ENCODE results near the gene FOXP2.

The FOXP2 gene

GRCh38 chr7:114413761-114414155 lies 857 bp upstream of the FOXP2 start:
- H3K9me3 Mint-ChIP-seq, result no peaks in the 10 kb centered on the region
- no peak for DNase-seq
- H3K27me3 Mint-ChIP-seq, result peaks cover 0 to 7% of the 10 kb centered on the region in 2 donors
- no peaks in the 10 kb centered on the region for H3K4me1 Mint-ChIP-seq (ENCODE audit: low read depth in 2 of 2)
- no peak overlapping the region for H3K27ac Mint-ChIP-seq
- H3K36me3 Mint-ChIP-seq (ENCODE audit: insufficient read depth), result no peaks in the 10 kb centered on the region
- no peak overlapping the region for H3K4me3 Mint-ChIP-seq
- no peak for ATAC-seq (replicated peaks)

GRCh38 chr7:114415064-114415989 lies 712 bp downstream of the FOXP2 start:
- H3K27me3 Mint-ChIP-seq, result peaks cover 0 to 7% of the 10 kb centered on the region in 2 donors
- no peaks in the 10 kb centered on the region for H3K36me3 Mint-ChIP-seq (ENCODE audit: insufficient read depth)
- H3K9me3 Mint-ChIP-seq, result no peaks in the 10 kb centered on the region
- no peaks in the 10 kb centered on the region for H3K4me1 Mint-ChIP-seq (ENCODE audit: low read depth in 2 of 2)
- no peak for DNase-seq
- ATAC-seq (replicated peaks), result no peak
- H3K4me3 Mint-ChIP-seq, result no peak overlapping the region
- no peak overlapping the region for H3K27ac Mint-ChIP-seq

- Mint-ChIP-seq H3K36me3 (ENCODE audit: insufficient read depth) (no peaks in the 10 kb centered on the region), H3K27me3 (peaks cover 0 to 5% of the 10 kb centered on the region in 2 donors), H3K4me1 (ENCODE audit: low read depth in 2 of 2) (no peaks in the 10 kb centered on the region), H3K9me3 (no peaks in the 10 kb centered on the region), H3K4me3 (no peak overlapping the region), H3K27ac (no peak overlapping the region)
- ATAC-seq (replicated peaks) (no peak), DNase-seq (no peak)
Observed at GRCh38 chr7:114416129-114416990, 1.7 kb downstream of the FOXP2 start.

- Mint-ChIP-seq H3K4me3 (no peak overlapping the region), H3K27me3 (no peaks in the 10 kb centered on the region)
Observed at GRCh38 chr7:114417290-114417689, 2.7 kb downstream of the FOXP2 start.

GRCh38 chr7:114418117-114418516 lies 3.5 kb downstream of the FOXP2 start:
- H3K4me1 Mint-ChIP-seq (ENCODE audit: low read depth in 2 of 2), result no peaks in the 10 kb centered on the region
- DNase-seq (no peak), ATAC-seq (replicated peaks) (no peak)
- H3K9me3 Mint-ChIP-seq, result no peaks in the 10 kb centered on the region
- H3K4me3 Mint-ChIP-seq, result no peak overlapping the region
- H3K36me3 Mint-ChIP-seq (ENCODE audit: insufficient read depth), result no peaks in the 10 kb centered on the region
- H3K27ac Mint-ChIP-seq, result no peak overlapping the region
- no peaks in the 10 kb centered on the region for H3K27me3 Mint-ChIP-seq

More at GRCh38 chr7:114417290-114417689, 2.7 kb downstream of the FOXP2 start:
- Mint-ChIP-seq H3K4me1 (ENCODE audit: low read depth in 2 of 2) (no peaks in the 10 kb centered on the region), H3K36me3 (ENCODE audit: insufficient read depth) (no peaks in the 10 kb centered on the region), H3K9me3 (no peaks in the 10 kb centered on the region), H3K27ac (no peak overlapping the region)
- no peak for DNase-seq
- ATAC-seq (replicated peaks), result no peak

- Mint-ChIP-seq H3K27me3 (no peaks in the 10 kb centered on the region), H3K27ac (no peak overlapping the region), H3K9me3 (no peaks in the 10 kb centered on the region), H3K4me1 (ENCODE audit: low read depth in 2 of 2) (no peaks in the 10 kb centered on the region), H3K36me3 (ENCODE audit: insufficient read depth) (no peaks in the 10 kb centered on the region), H3K4me3 (no peak overlapping the region)
- ATAC-seq (replicated peaks) (no peak), DNase-seq (no peak)
Observed at GRCh38 chr7:114419441-114420272, 5.0 kb downstream of the FOXP2 start.

- Mint-ChIP-seq H3K36me3 (ENCODE audit: insufficient read depth) (no peaks in the 10 kb centered on the region), H3K9me3 (no peaks in the 10 kb centered on the region), H3K27ac (no peak overlapping the region), H3K4me1 (ENCODE audit: low read depth in 2 of 2) (no peaks in the 10 kb centered on the region), H3K4me3 (no peak overlapping the region), H3K27me3 (no peaks in the 10 kb centered on the region)
- DNase-seq (no peak), ATAC-seq (replicated peaks) (no peak)
Observed at GRCh38 chr7:114422507-114423501, 8.2 kb downstream of the FOXP2 start.

GRCh38 chr7:114426382-114426781 lies 11.8 kb downstream of the FOXP2 start:
- H3K27me3 Mint-ChIP-seq, result no peaks in the 10 kb centered on the region

GRCh38 chr7:114426824-114427223 lies 12.2 kb downstream of the FOXP2 start:
- no peaks in the 10 kb centered on the region for H3K36me3 Mint-ChIP-seq (ENCODE audit: insufficient read depth)
- no peaks in the 10 kb centered on the region for H3K27me3 Mint-ChIP-seq
- no peak for DNase-seq
- H3K4me3 Mint-ChIP-seq, result no peak overlapping the region
- H3K9me3 Mint-ChIP-seq, result no peaks in the 10 kb centered on the region
- ATAC-seq (replicated peaks), result no peak
- no peak overlapping the region for H3K27ac Mint-ChIP-seq
- no peaks in the 10 kb centered on the region for H3K4me1 Mint-ChIP-seq (ENCODE audit: low read depth in 2 of 2)

More at GRCh38 chr7:114426382-114426781, 11.8 kb downstream of the FOXP2 start:
- no peak overlapping the region for H3K27ac Mint-ChIP-seq
- H3K36me3 Mint-ChIP-seq (ENCODE audit: insufficient read depth), result no peaks in the 10 kb centered on the region
- no peaks in the 10 kb centered on the region for H3K9me3 Mint-ChIP-seq
- H3K4me1 Mint-ChIP-seq (ENCODE audit: low read depth in 2 of 2), result no peaks in the 10 kb centered on the region
- no peak overlapping the region for H3K4me3 Mint-ChIP-seq
- no peak for ATAC-seq (replicated peaks)
- DNase-seq, result no peak

- no peak for ATAC-seq (replicated peaks)
- Mint-ChIP-seq H3K27ac (no peak overlapping the region), H3K4me1 (ENCODE audit: low read depth in 2 of 2) (no peaks in the 10 kb centered on the region), H3K4me3 (no peak overlapping the region), H3K9me3 (no peaks in the 10 kb centered on the region), H3K36me3 (ENCODE audit: insufficient read depth) (no peaks in the 10 kb centered on the region), H3K27me3 (no peaks in the 10 kb centered on the region)
- no peak for DNase-seq
Observed at GRCh38 chr7:114428211-114428610, 13.6 kb downstream of the FOXP2 start.

GRCh38 chr7:114431189-114431588 lies 16.6 kb downstream of the FOXP2 start:
- H3K27me3 Mint-ChIP-seq, result no peaks in the 10 kb centered on the region
- ATAC-seq (replicated peaks), result no peak
- H3K9me3 Mint-ChIP-seq, result no peaks in the 10 kb centered on the region
- no peak for DNase-seq
- H3K4me1 Mint-ChIP-seq (ENCODE audit: low read depth in 2 of 2), result no peaks in the 10 kb centered on the region
- H3K27ac Mint-ChIP-seq, result no peak overlapping the region
- no peaks in the 10 kb centered on the region for H3K36me3 Mint-ChIP-seq (ENCODE audit: insufficient read depth)
- H3K4me3 Mint-ChIP-seq, result no peak overlapping the region

- ATAC-seq (replicated peaks) (no peak), DNase-seq (no peak)
- H3K36me3 Mint-ChIP-seq (ENCODE audit: insufficient read depth), result no peaks in the 10 kb centered on the region
- no peak overlapping the region for H3K4me3 Mint-ChIP-seq
- H3K27ac Mint-ChIP-seq, result no peak overlapping the region
- no peaks in the 10 kb centered on the region for H3K4me1 Mint-ChIP-seq (ENCODE audit: low read depth in 2 of 2)
- no peaks in the 10 kb centered on the region for H3K27me3 Mint-ChIP-seq
- no peaks in the 10 kb centered on the region for H3K9me3 Mint-ChIP-seq
Observed at GRCh38 chr7:114432061-114432460, 17.4 kb downstream of the FOXP2 start.

Data from effector memory CD8-positive, alpha-beta T cell (primary cell).